Loucy (cell line): Measurements from ENCODE around the gene C9orf78.

Experiments used
- CTCF ChIP-seq: fragments of 200-600 bp; sonication (generic); conservative IDR thresholded peaks from 2 replicates; pipeline ENCODE4 v1.5.1; 2014; ENCODE audit warnings: mild to moderate bottlenecking, antibody characterized with exemption, low read length
- EZH2phosphoT487 ChIP-seq: fragments of 200-600 bp; IDR thresholded peaks from 2 replicates; pipeline ENCODE4 v1.6.1; 2018; ENCODE audit warnings: antibody characterized with exemption, mild to moderate bottlenecking, moderate library complexity, borderline replicate concordance

- TF ChIP-seq EZH2phosphoT487 = no peak
- TF ChIP-seq CTCF = no peak
Measured at GRCh38 chr9:129876815-129877214, 41.7 kb upstream of the C9orf78 start.
